Measurements from ENCODE around the gene MARS1. TPM values are rescaled to one million over a fixed set of nuclear protein-coding genes. Genes with fewer than 3 reads are reported as not detected.

Gene MARS1
- total and polyA plus RNA-seq, 2 donors (not counting 1 experiment from before 2014, with no cell fraction given), result 89.9 to 352 TPM

DNA sequence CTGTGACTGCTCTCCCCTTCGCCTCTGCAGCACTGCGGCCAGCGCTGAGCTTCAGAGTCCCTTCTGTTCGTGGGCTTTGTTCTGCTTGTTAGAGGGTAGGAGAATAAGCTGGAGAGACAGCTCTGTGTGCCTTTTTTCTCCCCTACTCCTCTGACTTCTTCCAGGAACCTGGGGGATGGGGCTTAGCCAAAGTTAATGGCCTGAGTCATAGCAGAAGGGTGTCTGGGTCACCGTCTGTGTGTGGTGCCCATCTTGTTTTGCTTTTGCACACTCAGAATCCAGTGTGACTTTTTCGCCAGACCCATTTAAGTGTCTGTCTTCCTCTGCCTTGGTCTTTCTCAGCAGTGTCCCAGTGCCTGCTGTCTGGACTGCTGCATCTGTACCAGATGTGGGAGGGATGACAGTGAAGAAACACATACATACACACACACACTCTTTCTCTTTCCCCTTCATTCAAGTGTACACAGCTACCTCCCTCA is 65.0 kb downstream of the MARS1 start:
- Histone ChIP-seq H3K36me3 (ENCODE audit: control insufficient read depth, insufficient read depth, low read length) (no peaks in the 10 kb centered on the region), H3K27me3 (ENCODE audit: control insufficient read depth, insufficient read depth, low read length) (peaks cover 16% of the 10 kb centered on the region), H4K20me1 (ENCODE audit: control insufficient read depth, extremely low read depth, insufficient read depth, low read length) (no peaks in the 10 kb centered on the region), H3K4me2 (ENCODE audit: extremely low read depth, insufficient read depth, low read length) (peak overlapping the region; percentile 29), H3K9ac (ENCODE audit: insufficient read depth, low read length) (no peak overlapping the region), H3K4me1 (ENCODE audit: control insufficient read depth, extremely low read depth, insufficient read depth, low read length) (peaks cover 4% of the 10 kb centered on the region), H3K27ac (ENCODE audit: insufficient read depth, low read length) (no peak overlapping the region), H3K4me3 (replicated peaks in 1 of 4; ENCODE audit: control extremely low read depth in 1 of 4, insufficient read depth in 1 of 4, low read depth in 3 of 4, low read length in 4 of 4) (no peak overlapping the region), H3K9me3 (ENCODE audit: control insufficient read depth, insufficient read depth, low read depth, low read length) (no peaks in the 10 kb centered on the region), H3K79me2 (ENCODE audit: control insufficient read depth, insufficient read depth, low read length) (no peaks in the 10 kb centered on the region), H2AFZ (ENCODE audit: low read length) (no peak overlapping the region)
- DNase-seq (ENCODE audit: low read depth in 2 of 2), result peak; percentile 11 to 64
- TF ChIP-seq, protein P1, sequence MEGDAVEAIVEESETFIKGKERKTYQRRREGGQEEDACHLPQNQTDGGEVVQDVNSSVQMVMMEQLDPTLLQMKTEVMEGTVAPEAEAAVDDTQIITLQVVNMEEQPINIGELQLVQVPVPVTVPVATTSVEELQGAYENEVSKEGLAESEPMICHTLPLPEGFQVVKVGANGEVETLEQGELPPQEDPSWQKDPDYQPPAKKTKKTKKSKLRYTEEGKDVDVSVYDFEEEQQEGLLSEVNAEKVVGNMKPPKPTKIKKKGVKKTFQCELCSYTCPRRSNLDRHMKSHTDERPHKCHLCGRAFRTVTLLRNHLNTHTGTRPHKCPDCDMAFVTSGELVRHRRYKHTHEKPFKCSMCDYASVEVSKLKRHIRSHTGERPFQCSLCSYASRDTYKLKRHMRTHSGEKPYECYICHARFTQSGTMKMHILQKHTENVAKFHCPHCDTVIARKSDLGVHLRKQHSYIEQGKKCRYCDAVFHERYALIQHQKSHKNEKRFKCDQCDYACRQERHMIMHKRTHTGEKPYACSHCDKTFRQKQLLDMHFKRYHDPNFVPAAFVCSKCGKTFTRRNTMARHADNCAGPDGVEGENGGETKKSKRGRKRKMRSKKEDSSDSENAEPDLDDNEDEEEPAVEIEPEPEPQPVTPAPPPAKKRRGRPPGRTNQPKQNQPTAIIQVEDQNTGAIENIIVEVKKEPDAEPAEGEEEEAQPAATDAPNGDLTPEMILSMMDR (conservative IDR thresholded peaks at IDR 0.05 in 1 of 2, IDR thresholded peaks at IDR 0.05 in 1 of 2; ENCODE audit: low read depth in 1 of 2, low read length in 2 of 2), result no peak
- no peak for TF ChIP-seq EZH2 (IDR thresholded peaks at IDR 0.05; ENCODE audit: low read length, missing control alignments)

DNA sequence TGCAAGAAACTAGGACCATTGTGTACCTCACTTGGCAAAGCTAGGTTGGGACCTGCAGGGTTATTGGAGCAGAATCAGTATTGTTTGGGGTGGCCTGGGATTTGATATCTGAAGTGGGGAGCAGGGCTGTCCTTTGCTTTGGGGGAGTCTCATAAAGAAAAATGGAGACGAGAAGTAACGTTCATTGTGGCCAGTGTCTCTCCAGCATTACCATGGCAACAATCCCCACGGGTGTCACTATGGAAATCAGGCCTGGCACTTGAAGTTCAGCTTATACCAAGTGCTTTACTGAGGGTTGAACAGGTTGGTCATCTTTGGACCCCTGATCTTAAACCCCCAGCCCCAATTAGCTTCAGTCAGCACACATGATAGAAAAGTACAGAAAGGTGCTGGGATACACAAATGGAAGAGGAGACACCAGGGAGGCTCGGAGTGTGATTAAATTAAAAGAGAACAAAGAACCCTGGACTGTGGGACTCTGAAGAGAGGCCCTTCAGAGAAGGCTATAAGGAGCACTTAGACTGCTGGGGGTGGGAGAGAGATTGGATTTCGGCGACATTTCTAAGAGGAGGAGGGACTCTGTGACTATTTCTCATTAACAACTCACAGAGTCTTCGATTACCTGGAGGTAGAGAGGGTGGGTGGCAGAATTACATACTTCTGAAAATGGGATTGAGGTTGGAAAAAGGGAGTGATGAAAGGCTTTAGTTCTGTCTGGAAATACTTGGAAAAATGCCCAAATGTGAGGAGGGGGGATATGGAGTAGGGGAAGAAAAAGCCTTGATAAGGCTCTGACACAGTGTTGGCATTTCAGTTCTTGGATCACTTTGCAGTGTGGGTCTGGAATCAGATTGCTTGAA is 65.7 kb downstream of the MARS1 start:
- H3K27ac ChIP-seq (ENCODE audit: insufficient read depth, low read length), result no peak overlapping the region
- peaks cover 4% of the 10 kb centered on the region for H3K4me1 ChIP-seq (ENCODE audit: control insufficient read depth, extremely low read depth, insufficient read depth, low read length)
- TF ChIP-seq, protein P1 (conservative IDR thresholded peaks at IDR 0.05 in 1 of 2, IDR thresholded peaks at IDR 0.05 in 1 of 2; ENCODE audit: low read depth in 1 of 2, low read length in 2 of 2), result no peak
- no peak for TF ChIP-seq EZH2 (IDR thresholded peaks at IDR 0.05; ENCODE audit: low read length, missing control alignments)
- H3K79me2 ChIP-seq (ENCODE audit: control insufficient read depth, insufficient read depth, low read length), result no peaks in the 10 kb centered on the region
- H3K9ac ChIP-seq (ENCODE audit: insufficient read depth, low read length), result no peak overlapping the region
- H3K4me2 ChIP-seq (ENCODE audit: extremely low read depth, insufficient read depth, low read length), result no peak overlapping the region
- H3K4me3 ChIP-seq (replicated peaks in 1 of 4; ENCODE audit: control extremely low read depth in 1 of 4, insufficient read depth in 1 of 4, low read depth in 3 of 4, low read length in 4 of 4), result no peak overlapping the region
- no peak for DNase-seq (ENCODE audit: low read depth in 2 of 2)
- no peaks in the 10 kb centered on the region for H3K36me3 ChIP-seq (ENCODE audit: control insufficient read depth, insufficient read depth, low read length)
- H4K20me1 ChIP-seq (ENCODE audit: control insufficient read depth, extremely low read depth, insufficient read depth, low read length), result no peaks in the 10 kb centered on the region
- H3K27me3 ChIP-seq (ENCODE audit: control insufficient read depth, insufficient read depth, low read length), result peaks cover 16% of the 10 kb centered on the region
- no peaks in the 10 kb centered on the region for H3K9me3 ChIP-seq (ENCODE audit: control insufficient read depth, insufficient read depth, low read depth, low read length)
- H2AFZ ChIP-seq (ENCODE audit: low read length), result no peak overlapping the region

DNA sequence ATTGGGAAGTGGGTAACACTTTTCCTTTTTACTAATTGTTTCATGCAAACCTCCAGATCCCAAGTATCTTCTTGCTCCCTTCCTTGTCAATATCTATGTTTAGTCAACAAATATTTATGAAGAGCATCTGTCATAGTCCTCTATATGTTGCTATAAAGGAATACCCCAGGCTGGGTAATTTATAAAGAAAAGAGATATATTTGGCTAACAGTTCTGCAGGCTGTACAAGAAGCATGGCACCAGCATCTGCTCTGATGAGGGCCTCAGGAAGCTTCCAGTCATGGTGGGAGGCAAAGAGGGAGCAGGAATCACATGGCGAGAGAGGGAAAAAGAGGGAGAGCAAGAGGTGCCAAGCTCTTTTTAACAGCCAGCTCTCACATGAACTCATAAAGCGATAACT is 66.6 kb downstream of the MARS1 start:
- Histone ChIP-seq H3K27ac (ENCODE audit: insufficient read depth, low read length) (no peak overlapping the region), H3K9ac (ENCODE audit: insufficient read depth, low read length) (no peak overlapping the region), H3K36me3 (ENCODE audit: control insufficient read depth, insufficient read depth, low read length) (no peaks in the 10 kb centered on the region), H3K79me2 (ENCODE audit: control insufficient read depth, insufficient read depth, low read length) (no peaks in the 10 kb centered on the region), H3K27me3 (ENCODE audit: control insufficient read depth, insufficient read depth, low read length) (peaks cover 10% of the 10 kb centered on the region), H3K4me1 (ENCODE audit: control insufficient read depth, extremely low read depth, insufficient read depth, low read length) (peaks cover 4% of the 10 kb centered on the region), H3K9me3 (ENCODE audit: control insufficient read depth, insufficient read depth, low read depth, low read length) (no peaks in the 10 kb centered on the region), H3K4me3 (replicated peaks in 1 of 4; ENCODE audit: control extremely low read depth in 1 of 4, insufficient read depth in 1 of 4, low read depth in 3 of 4, low read length in 4 of 4) (no peak overlapping the region), H3K4me2 (ENCODE audit: extremely low read depth, insufficient read depth, low read length) (no peak overlapping the region), H4K20me1 (ENCODE audit: control insufficient read depth, extremely low read depth, insufficient read depth, low read length) (no peaks in the 10 kb centered on the region), H2AFZ (ENCODE audit: low read length) (no peak overlapping the region)
- no peak for DNase-seq (ENCODE audit: low read depth in 2 of 2)
- TF ChIP-seq, protein P1 (conservative IDR thresholded peaks at IDR 0.05 in 1 of 2, IDR thresholded peaks at IDR 0.05 in 1 of 2; ENCODE audit: low read depth in 1 of 2, low read length in 2 of 2), result no peak
- TF ChIP-seq EZH2 (IDR thresholded peaks at IDR 0.05; ENCODE audit: low read length, missing control alignments), result no peak
